Hematopoietic multipotent progenitor cell (in vitro differentiated cells): Measurements from ENCODE around the gene TPBGL. TPM values are rescaled to one million over a fixed set of nuclear protein-coding genes. Genes with fewer than 3 reads are reported as not detected.

Source experiments
- DNase-seq, 3 donors: peaks; one replicate each; pipeline ENCODE4 v3.0.0-alpha.2; 2011 to 2015; ENCODE audit warnings: low read depth in 2 of 3, low spot score in 2 of 3
- total RNA-seq: library from RNA; depleted of rRNA; stranded (reverse); fragments of >200 nt; gene quantifications from one replicate; pipeline ENCODE4 v1.2.3, GENCODE V29; 2012

The TPBGL gene
- total RNA-seq, 1 donor, result under 0.01 TPM

- DNase-seq, result no peak
Measured at GRCh38 chr11:75244052-75244814, 3.7 kb downstream of the TPBGL start.

- no peak for DNase-seq
Measured at GRCh38 chr11:75245356-75246005, 4.9 kb downstream of the TPBGL start.

GRCh38 chr11:75246006-75246670 lies 5.6 kb downstream of the TPBGL start:
- no peak for DNase-seq

GRCh38 chr11:75246671-75247350 lies 6.2 kb downstream of the TPBGL start:
- DNase-seq, result no peak

- no peak for DNase-seq
Measured at GRCh38 chr11:75248924-75249256, 8.3 kb downstream of the TPBGL start.

- no peak for DNase-seq
Measured at GRCh38 chr11:75249704-75250103, 9.1 kb downstream of the TPBGL start.

GRCh38 chr11:75254326-75254725 lies 13.8 kb downstream of the TPBGL start:
- DNase-seq, result no peak

GRCh38 chr11:75260396-75261170 lies 20.0 kb downstream of the TPBGL start:
- no peak for DNase-seq

GRCh38 chr11:75261902-75262361 lies 21.4 kb downstream of the TPBGL start:
- DNase-seq, result no peak

- no peak for DNase-seq
Measured at GRCh38 chr11:75262436-75262835, 21.9 kb downstream of the TPBGL start.

- DNase-seq, result no peak
Measured at GRCh38 chr11:75262961-75263852, 22.6 kb downstream of the TPBGL start.

GRCh38 chr11:75263944-75264349 lies 23.4 kb downstream of the TPBGL start:
- no peak for DNase-seq

- DNase-seq, result no peak
Measured at GRCh38 chr11:75264356-75264755, 23.8 kb downstream of the TPBGL start.

- DNase-seq, result no peak
Measured at GRCh38 chr11:75264971-75265370, 24.4 kb downstream of the TPBGL start.

- DNase-seq, result no peak
Measured at GRCh38 chr11:75265851-75266531, 25.4 kb downstream of the TPBGL start.

GRCh38 chr11:75267171-75267970 lies 26.8 kb downstream of the TPBGL start:
- DNase-seq, result no peak

- no peak for DNase-seq
Measured at GRCh38 chr11:75268626-75269366, 28.2 kb downstream of the TPBGL start.

- DNase-seq, result no peak
Measured at GRCh38 chr11:75269367-75269660, 28.7 kb downstream of the TPBGL start.
